Measurements from ENCODE around the gene PIGV. TPM values are rescaled to one million over a fixed set of nuclear protein-coding genes. Genes with fewer than 3 reads are reported as not detected.
"Not testable (repeated sequence)": the region's sequence is repeated elsewhere in the genome, so short reads cannot be mapped to it uniquely, and the experiment has no call there.

The PIGV gene
- total and polyA plus RNA-seq, 4 donors: 6.8 to 10.9 (median 8.6) TPM

DNA sequence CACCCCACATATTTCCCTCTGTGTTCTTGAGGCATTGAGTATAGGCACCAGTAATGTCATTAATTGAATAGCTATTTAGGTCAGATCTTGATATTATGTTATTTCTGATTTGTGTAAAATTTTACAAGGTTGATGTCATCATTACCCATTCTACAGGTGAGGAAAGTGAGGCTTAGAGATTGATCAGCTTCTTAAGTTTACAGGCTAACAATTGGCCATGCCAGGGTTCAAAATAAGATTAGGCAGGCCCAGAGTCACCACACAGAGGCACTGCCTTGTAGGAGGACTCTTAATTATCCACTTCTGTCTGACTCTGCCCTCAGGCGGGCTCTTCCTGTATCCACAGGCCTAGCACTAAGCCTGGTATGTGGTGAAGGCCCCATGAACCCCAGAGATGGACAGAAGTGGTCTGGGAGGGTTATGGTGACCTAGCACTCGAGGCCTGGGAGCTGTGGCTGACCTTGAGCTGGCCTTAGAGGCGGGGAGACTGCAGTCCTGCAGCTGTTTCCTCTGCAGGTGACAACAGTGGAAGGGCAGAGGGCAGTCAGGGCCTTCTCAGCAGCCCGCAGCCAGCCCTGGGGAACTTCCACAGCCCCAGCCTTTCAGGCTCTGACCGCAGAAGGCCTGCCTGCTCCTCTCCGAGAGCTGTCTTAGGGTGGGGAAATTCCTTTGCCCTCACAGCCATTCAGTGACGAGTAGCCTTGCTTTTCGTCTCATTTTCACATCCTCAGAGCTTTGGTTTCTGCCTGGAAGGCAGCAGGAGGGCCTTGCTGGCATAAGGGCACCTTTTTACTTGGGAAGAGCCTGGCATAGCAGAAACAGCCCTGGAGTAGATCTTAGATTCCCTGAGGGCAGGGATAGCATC, 51.0 kb downstream of the PIGV start:
- intact Hi-C loops (cut with DNase I): no loop called here
- Histone ChIP-seq H3K9me3 (ENCODE audit: control insufficient read depth, low read length) (no peaks in the 10 kb centered on the region), H3K4me1 (ENCODE audit: control insufficient read depth in 1 of 2, insufficient read depth in 2 of 2, low read length in 2 of 2) (no peaks in the 10 kb centered on the region), H3K27me3 (ENCODE audit: control insufficient read depth in 1 of 2, insufficient read depth in 2 of 2, low read length in 1 of 2) (no peaks in the 10 kb centered on the region), H3K4me3 (ENCODE audit: low read length in 2 of 2) (no peak overlapping the region), H3K36me3 (ENCODE audit: control insufficient read depth in 1 of 2, insufficient read depth in 2 of 2, low read length in 1 of 2) (peaks cover 0 to 15% of the 10 kb centered on the region in 2 donors), H3K27ac (ENCODE audit: low read depth in 1 of 2, low read length in 2 of 2) (no peak overlapping the region)
- WGBS, 2 donors: 80 to 81% methylated on average over 8 of the region's 8 CpGs
- ATAC-seq (ENCODE audit: low FRiP score) (peak; percentile 36), DNase-seq (no peak)

DNA sequence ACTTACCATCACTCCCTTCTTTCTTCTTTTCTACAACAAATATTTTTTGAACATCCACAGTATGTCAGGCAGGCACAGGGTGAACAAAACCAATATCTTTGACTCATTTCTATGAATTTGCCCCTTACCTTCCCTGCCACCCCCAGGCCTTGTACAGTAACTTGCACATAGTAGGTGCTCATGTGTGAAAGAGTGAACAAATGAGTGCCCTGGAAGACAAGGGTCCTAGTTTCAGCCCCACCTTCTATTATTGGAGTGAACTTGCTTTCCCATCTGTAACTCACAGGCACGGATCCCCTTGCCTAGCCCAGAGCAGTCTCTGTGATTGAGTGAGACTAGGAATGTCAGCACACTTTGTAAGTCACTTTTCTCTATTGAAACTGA, 51.6 kb downstream of the PIGV start:
- Histone ChIP-seq H3K9me3 (ENCODE audit: control insufficient read depth, low read length) (no peaks in the 10 kb centered on the region), H3K4me1 (ENCODE audit: control insufficient read depth in 1 of 2, insufficient read depth in 2 of 2, low read length in 2 of 2) (no peaks in the 10 kb centered on the region), H3K36me3 (ENCODE audit: control insufficient read depth in 1 of 2, insufficient read depth in 2 of 2, low read length in 1 of 2) (peaks cover 0 to 10% of the 10 kb centered on the region in 2 donors), H3K27me3 (ENCODE audit: control insufficient read depth in 1 of 2, insufficient read depth in 2 of 2, low read length in 1 of 2) (no peaks in the 10 kb centered on the region), H3K27ac (ENCODE audit: low read depth in 1 of 2, low read length in 2 of 2) (no peak overlapping the region), H3K4me3 (ENCODE audit: low read length in 2 of 2) (no peak overlapping the region)
- intact Hi-C loops (cut with DNase I): no loop called here
- ATAC-seq (ENCODE audit: low FRiP score) (no peak), DNase-seq (no peak)
- WGBS, 2 donors: 81 to 93% methylated on average over 1 of the region's 1 CpG

GRCh38 chr1:26839779-26840178, 52.0 kb downstream of the PIGV start:
- H3K4me1 ChIP-seq (ENCODE audit: control insufficient read depth in 1 of 2, insufficient read depth in 2 of 2, low read length in 2 of 2): no peaks in the 10 kb centered on the region
- no peak overlapping the region for H3K27ac ChIP-seq (ENCODE audit: low read depth in 1 of 2, low read length in 2 of 2)
- WGBS, 2 donors: 89 to 92% methylated on average over 6 of the region's 6 CpGs
- H3K4me3 ChIP-seq (ENCODE audit: low read length in 2 of 2): no peak overlapping the region
- no peaks in the 10 kb centered on the region for H3K9me3 ChIP-seq (ENCODE audit: control insufficient read depth, low read length)
- peaks cover 0 to 6% of the 10 kb centered on the region in 2 donors for H3K36me3 ChIP-seq (ENCODE audit: control insufficient read depth in 1 of 2, insufficient read depth in 2 of 2, low read length in 1 of 2)
- no peak for ATAC-seq (ENCODE audit: low FRiP score)
- DNase-seq: no peak
- H3K27me3 ChIP-seq (ENCODE audit: control insufficient read depth in 1 of 2, insufficient read depth in 2 of 2, low read length in 1 of 2): no peaks in the 10 kb centered on the region
- intact Hi-C loops (cut with DNase I): no loop called here

- H3K9me3 ChIP-seq (ENCODE audit: control insufficient read depth, low read length): no peaks in the 10 kb centered on the region
- no peaks in the 10 kb centered on the region for H3K4me1 ChIP-seq (ENCODE audit: control insufficient read depth in 1 of 2, insufficient read depth in 2 of 2, low read length in 2 of 2)
- H3K4me3 ChIP-seq (ENCODE audit: low read length in 2 of 2): no peak overlapping the region
- H3K36me3 ChIP-seq (ENCODE audit: control insufficient read depth in 1 of 2, insufficient read depth in 2 of 2, low read length in 1 of 2): no peaks in the 10 kb centered on the region
- no peak for ATAC-seq (ENCODE audit: low FRiP score)
- WGBS, 2 donors: 89 to 90% methylated on average over 13 of the region's 13 CpGs
- H3K27ac ChIP-seq (ENCODE audit: low read depth in 1 of 2, low read length in 2 of 2): no peak overlapping the region
- intact Hi-C loops (cut with DNase I): no loop called here
- H3K27me3 ChIP-seq (ENCODE audit: control insufficient read depth in 1 of 2, insufficient read depth in 2 of 2, low read length in 1 of 2): no peaks in the 10 kb centered on the region
- DNase-seq: no peak
Measured at GRCh38 chr1:26844424-26845196, 56.9 kb downstream of the PIGV start.

DNA sequence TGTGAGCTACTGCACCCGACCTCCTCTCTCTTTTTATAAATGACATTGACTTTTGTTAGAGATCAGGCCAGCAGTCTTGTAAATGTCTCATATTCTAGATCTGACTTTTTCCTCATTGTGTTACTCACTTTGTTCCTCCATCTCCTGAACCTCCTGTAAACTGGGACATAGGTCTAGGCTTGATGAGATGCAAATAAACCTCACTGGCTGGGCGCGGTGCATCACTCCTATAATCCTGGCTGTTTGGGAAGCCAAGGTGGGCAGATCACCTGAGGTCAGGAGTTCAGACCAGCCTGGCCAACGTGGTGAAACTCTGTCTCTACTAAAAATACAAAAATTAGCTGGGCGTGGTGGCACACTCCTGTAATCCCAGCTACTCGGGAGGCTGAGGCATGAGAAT, 60.1 kb downstream of the PIGV start:
- H3K27ac ChIP-seq (ENCODE audit: low read depth in 1 of 2, low read length in 2 of 2); H3K4me1 ChIP-seq (ENCODE audit: control insufficient read depth in 1 of 2, insufficient read depth in 2 of 2, low read length in 2 of 2); H3K27me3 ChIP-seq (ENCODE audit: control insufficient read depth in 1 of 2, insufficient read depth in 2 of 2, low read length in 1 of 2); H3K9me3 ChIP-seq (ENCODE audit: control insufficient read depth, low read length); H3K36me3 ChIP-seq (ENCODE audit: control insufficient read depth in 1 of 2, insufficient read depth in 2 of 2, low read length in 1 of 2); DNase-seq; ATAC-seq (ENCODE audit: low FRiP score); intact Hi-C loops (cut with DNase I); H3K4me3 ChIP-seq (ENCODE audit: low read length in 2 of 2): not testable (repeated sequence)
- 89% methylated on average over 6 of the region's 6 CpGs for WGBS, 2 donors

Other genes with a start within 250 kb of the PIGV start
- 10 to 100 TPM; 55.9 to 72.3 TPM for gene ARID1A, start 91.9 kb upstream of the PIGV start, total RNA-seq
- 10 to 100 TPM in 1 of 2 donors, 1 to 10 TPM in 1; 6.5 to 13.7 TPM for gene ARID1A, start 91.9 kb upstream of the PIGV start, polyA plus RNA-seq
- gene ZDHHC18, start 38.7 kb downstream of the PIGV start, total RNA-seq: 10 to 100 TPM; 18.0 to 21.4 TPM
- gene ZDHHC18, start 38.7 kb downstream of the PIGV start, polyA plus RNA-seq: 1 to 10 TPM; 8.0 to 8.2 TPM
- gene SFN, start 75.2 kb downstream of the PIGV start, total RNA-seq: 1 to 10 TPM; 3.7 to 7.6 TPM
- gene SFN, start 75.2 kb downstream of the PIGV start, polyA plus RNA-seq: 10 to 100 TPM in 1 of 2 donors, 1 to 10 TPM in 1; 3.3 to 18.3 TPM
- 10 to 100 TPM; 17.7 to 19.6 TPM for gene GPN2, start 102.3 kb downstream of the PIGV start, total RNA-seq
- 10 to 100 TPM; 12.1 to 20.7 TPM for gene GPN2, start 102.3 kb downstream of the PIGV start, polyA plus RNA-seq
- 10 to 100 TPM in 1 of 2 donors, 1 to 10 TPM in 1; 9.7 to 12.7 TPM for gene GPATCH3, start 112.5 kb downstream of the PIGV start, total RNA-seq
- 10 to 100 TPM in 1 of 2 donors, 1 to 10 TPM in 1; 7.5 to 16.4 TPM for gene GPATCH3, start 112.5 kb downstream of the PIGV start, polyA plus RNA-seq
- gene NR0B2, start 126.0 kb downstream of the PIGV start, total RNA-seq: not detected
- 10 to 100 TPM in 1 of 2 donors, not detected in 1; 28.0 TPM for gene NR0B2, start 126.0 kb downstream of the PIGV start, polyA plus RNA-seq
- 10 to 100 TPM; 44.9 to 49.9 TPM for gene NUDC, start 133.8 kb downstream of the PIGV start, total RNA-seq
- gene NUDC, start 133.8 kb downstream of the PIGV start, polyA plus RNA-seq: 10 to 100 TPM; 62.7 to 79.8 TPM
- gene KDF1, start 172.5 kb downstream of the PIGV start, total RNA-seq: not detected
- gene KDF1, start 172.5 kb downstream of the PIGV start, polyA plus RNA-seq: 1 to 10 TPM in 1 of 2 donors, under 1 TPM in 1; 0.23 to 1.6 TPM
- 10 to 100 TPM; 15.0 to 16.3 TPM for gene TRNP1, start 205.7 kb downstream of the PIGV start, total RNA-seq
- 10 to 100 TPM; 15.2 to 30.8 TPM for gene TRNP1, start 205.7 kb downstream of the PIGV start, polyA plus RNA-seq
- 10 to 100 TPM; 20.6 to 73.9 TPM for gene TENT5B, start 224.9 kb downstream of the PIGV start, total RNA-seq
- gene TENT5B, start 224.9 kb downstream of the PIGV start, polyA plus RNA-seq: 10 to 100 TPM; 10.4 to 23.7 TPM